GM12878 (cell line): ENCODE results near the gene LMNB1. TPM values are rescaled to one million over a fixed set of nuclear protein-coding genes. Genes with fewer than 3 reads are reported as not detected.

ENCODE experiments used
- ATAC-seq: fragments of 200-7000 bp; cut with Tn5 transposase; 3 replicates; pipeline ENCODE4 v1.9.1; 2020; ENCODE audit warnings: mild to moderate bottlenecking, moderate library complexity
- BruUV-seq: library from RNA; stranded (reverse); fragments of 400-500 nt; replicated peaks from 2 replicates; lab custom pipeline; 2021; lab: Mats Ljungman, UMichigan
- CTCF ChIA-PET: fragments of 300-600 bp; sonication (Branson Sonifier 250); formaldehyde crosslinking; extraction: SDS; loops from one replicate; lab custom pipeline; 2021; ENCODE audit warnings: inconsistent platforms; lab: Yijun Ruan, JAX
- POLR2A ChIA-PET: fragments of 350-600 bp; formaldehyde crosslinking; extraction: SDS; loops from one replicate; lab custom pipeline; 2021; ENCODE audit warnings: inconsistent platforms; lab: Charles Lee
- RAD21 ChIA-PET: fragments of 300-600 bp; sonication (Branson Sonifier 250); formaldehyde crosslinking; loops from one replicate; lab custom pipeline; 2023; ENCODE audit warnings: antibody characterized with exemption; ENCODE audit not compliant: unreplicated experiment; lab: Charles Lee
- SMC1A ChIA-PET: fragments of 300-600 bp; sonication (Branson Sonifier 250); formaldehyde crosslinking; loops from one replicate; lab custom pipeline; 2023; ENCODE audit not compliant: unreplicated experiment, uncharacterized antibody; lab: Charles Lee
- DNase-seq: peaks from one replicate; pipeline ENCODE4 v3.0.0-alpha.2; 2011; ENCODE audit warnings: low read depth, low spot score
- FAIRE-seq: peaks from 3 replicates; lab custom pipeline; 2011; peaks lifted over from hg19 to GRCh38; lab: Jason Lieb, UNC
- H2AFZ ChIP-seq: 2 replicates; pipeline ENCODE4 v1.6.0; 2011; ENCODE audit warnings: low read depth, low read length, control low read depth; ENCODE audit not compliant: control insufficient read depth
- H3K27ac ChIP-seq: 2 replicates; pipeline ENCODE4 v1.5.1; 2011; ENCODE audit warnings: control low read depth; ENCODE audit not compliant: control insufficient read depth, insufficient read depth
- H3K27me3 ChIP-seq, 2 experiments: replicated peaks in 1 of 2; 2 replicates each; pipeline versions ENCODE4 v1.6.0 to v1.6.1; 2011; ENCODE audit warnings: low read length in 1 of 2; ENCODE audit not compliant: control insufficient read depth in 2 of 2, insufficient read depth in 2 of 2
- H3K36me3 ChIP-seq, 2 experiments: 2 replicates each; pipeline ENCODE4 v1.5.1; 2011; ENCODE audit warnings: low read length in 1 of 2; ENCODE audit not compliant: control insufficient read depth in 2 of 2, insufficient read depth in 2 of 2
- H3K4me1 ChIP-seq: 2 replicates; pipeline ENCODE4 v1.6.1; 2011; ENCODE audit warnings: mild to moderate bottlenecking, low read length, moderate library complexity, mixed read lengths; ENCODE audit not compliant: control insufficient read depth, insufficient read depth
- H3K4me2 ChIP-seq: 2 replicates; pipeline ENCODE4 v1.6.0; 2011; ENCODE audit warnings: control low read depth; ENCODE audit not compliant: control insufficient read depth, insufficient read depth
- H3K4me3 ChIP-seq: fragments of 200-600 bp; sonication (generic); 2 replicates; pipeline ENCODE4 v1.5.1; 2016
- H3K79me2 ChIP-seq: 2 replicates; pipeline ENCODE4 v1.6.0; 2011; ENCODE audit warnings: low read length; ENCODE audit not compliant: control insufficient read depth, insufficient read depth
- H3K9ac ChIP-seq: 2 replicates; pipeline ENCODE4 v1.8.0; 2011; ENCODE audit warnings: low read length, control low read depth, mixed read lengths; ENCODE audit not compliant: control insufficient read depth, insufficient read depth
- H3K9me3 ChIP-seq: replicated peaks from 3 replicates; pipeline ENCODE4 v1.5.1; 2011; ENCODE audit warnings: mild to moderate bottlenecking, low read length; ENCODE audit not compliant: control insufficient read depth, insufficient read depth
- H4K20me1 ChIP-seq: 2 replicates; pipeline ENCODE4 v1.6.0; 2011; ENCODE audit not compliant: control insufficient read depth, insufficient read depth
- E2F4 ChIP-seq: IDR thresholded peaks from 2 replicates; pipeline ENCODE4 v1.6.1; 2012; ENCODE audit warnings: low read depth, low read length, improper control_type of control experiment
- EED ChIP-seq: sonication (generic); IDR thresholded peaks from 2 replicates; pipeline ENCODE4 v1.6.1; 2016; ENCODE audit warnings: antibody characterized with exemption, low read depth
- ESRRA ChIP-seq: IDR thresholded peaks from 2 replicates; pipeline ENCODE4 v1.6.1; 2012; ENCODE audit warnings: mild to moderate bottlenecking, low read length, improper control_type of control experiment
- MEF2B ChIP-seq: fragments of 450-650 bp; IDR thresholded peaks from 2 replicates; pipeline ENCODE4 v1.6.1; 2018; ENCODE audit warnings: mild to moderate bottlenecking, moderate library complexity; ENCODE audit not compliant: partially characterized antibody, poor library complexity, severe bottlenecking
- NFYB ChIP-seq: IDR thresholded peaks from 2 replicates; pipeline ENCODE4 v1.6.1; 2011; ENCODE audit warnings: low read depth, mild to moderate bottlenecking, low read length, improper control_type of control experiment, moderate library complexity; ENCODE audit not compliant: insufficient read depth
- RELA ChIP-seq: fragments of 450-650 bp; IDR thresholded peaks from 2 replicates; pipeline ENCODE4 v1.8.0; 2014; ENCODE audit warnings: borderline replicate concordance; ENCODE audit not compliant: partially characterized antibody
- RELB ChIP-seq: fragments of 450-650 bp; IDR thresholded peaks from 2 replicates; pipeline ENCODE4 v1.6.1; 2017; ENCODE audit warnings: low read depth, mild to moderate bottlenecking, moderate library complexity
- RFX5 ChIP-seq: IDR thresholded peaks from 2 replicates; pipeline ENCODE4 v1.6.1; 2011; ENCODE audit warnings: low read depth, low read length, improper control_type of control experiment
- SIN3A ChIP-seq: IDR thresholded peaks from 2 replicates; pipeline ENCODE4 v1.6.1; 2012; ENCODE audit warnings: low read depth, low read length, improper control_type of control experiment
- TBL1XR1 ChIP-seq: IDR thresholded peaks from 2 replicates; pipeline ENCODE4 v1.6.1; 2012; ENCODE audit warnings: low read depth, low read length, improper control_type of control experiment
- ZNF24 ChIP-seq: fragments of 450-650 bp; IDR thresholded peaks from 2 replicates; pipeline ENCODE4 v1.6.1; 2017; ENCODE audit warnings: antibody characterized with exemption, mild to moderate bottlenecking
- WGBS: methylation state at CpG from one replicate; pipeline ENCODE4 v1.1.6; 2016; ENCODE audit warnings: low lambda C conversion rate; ENCODE audit not compliant: insufficient replicate concordance, insufficient coverage; ENCODE audit errors: missing lambda C conversion rate; 5-methylcytosine and 5-hydroxymethylcytosine counted together
- in situ Hi-C: fragments of 300-500 bp; cut with MboI; formaldehyde crosslinking; loops from 9 replicates; pipeline ENCODE4 v1.14.3; 2018; ENCODE audit warnings: mixed read lengths
- intact Hi-C: fragments of 100-400 bp; cut with micrococcal nuclease; formaldehyde crosslinking; loops from one replicate; pipeline ENCODE4 v1.14.2; 2022; ENCODE audit not compliant: unreplicated experiment
- polyA plus RNA-seq, 11 experiments: library from polyadenylated mRNA; depleted of rRNA in 4 of 11; unstranded in 6 of 11; stranded (reverse) in 5 of 11; fragments of >200 nt; fragmentation: Nextera tagmentation in 4 of 11; fragmentation: Illumina TruSeq in 1 of 11; extraction: Ambion mirVana in 4 of 11; extraction: Trizol in 1 of 11; gene quantifications; 1 replicate in 1 of 11; 2 replicates in 10 of 11; pipeline versions ENCODE4 v1.2.1 to v1.2.3, GENCODE V29; 2011 to 2016; ENCODE audit warnings: inconsistent platforms in 2 of 11, missing spikeins in 2 of 11, low read depth in 1 of 11
- total RNA-seq, 4 experiments: library from RNA; depleted of rRNA in 3 of 4; stranded (reverse); fragments of >200 nt in 3 of 4; fragmentation: Illumina TruSeq in 1 of 4; extraction: Trizol in 1 of 4; gene quantifications; 2 replicates each; pipeline versions ENCODE4 v1.2.1 to v1.2.3, GENCODE V29; 2013 to 2021

LMNB1 gene
- total and polyA plus RNA-seq, 10 of the 15 experiments (the other 5 are each of a cell fraction or from before 2014, with no cell fraction given) = 7.0 to 185 (median 86.4) TPM

- DNase-seq (no peak), FAIRE-seq (no peak), ATAC-seq (no peak)
- Histone ChIP-seq H3K4me3 (no peak overlapping the region), H3K79me2 (peaks cover 5% of the 10 kb centered on the region), H3K9me3 (no peaks in the 10 kb centered on the region), H3K4me2 (no peak overlapping the region), H3K4me1 (no peaks in the 10 kb centered on the region), H3K27me3 (no peaks in the 10 kb centered on the region), H4K20me1 (no peaks in the 10 kb centered on the region; the same call in 1 of the 2 replicates), H3K9ac (no peak overlapping the region), H3K27ac (no peak overlapping the region), H2AFZ (no peak overlapping the region), H3K36me3 (peaks cover 25 to 46% of the 10 kb centered on the region in 2 experiments)
- SMC1A ChIA-PET = interaction anchor here (0.7 to 4.8 kb wide), 14 partner anchors 9 to 134 kb away, joined by 3 to 38 read pairs (median 4); no protein-coding TSS in a partner anchor
- CTCF ChIA-PET = interaction anchor here (0.5 to 3.7 kb wide), 16 partner anchors 9 to 246 kb away, joined by 3 to 54 read pairs (median 4); no protein-coding TSS in a partner anchor
- no TSS peak for BruUV-seq
- in situ Hi-C loops = no loop called here
- TF ChIP-seq EED (no peak), ZNF24 (0 out of 2 replicates have a peak, but pooled peaks have one; percentile 25)
- intact Hi-C loops = no loop called here
- WGBS = 71% methylated on average over 4 of the region's 4 CpGs
- POLR2A ChIA-PET = interaction anchor here (1.9 kb wide), 1 partner anchor 14 kb away, joined by 7 read pairs; no protein-coding TSS in a partner anchor
- RAD21 ChIA-PET = interaction anchor here (0.6 to 1.3 kb wide), 5 partner anchors 9 to 159 kb away, joined by 3 to 4 read pairs (median 3); no protein-coding TSS in a partner anchor
Measured at GRCh38 chr5:126810596-126811380, 33.9 kb downstream of the LMNB1 start.

GRCh38 chr5:126811515-126812198 is 34.7 kb downstream of the LMNB1 start:
- no peaks in the 10 kb centered on the region for H3K4me1 ChIP-seq
- no peaks in the 10 kb centered on the region; the same call in 1 of the 2 replicates for H4K20me1 ChIP-seq
- ChIA-PET CTCF (interaction anchor here (0.5 to 3.7 kb wide), 13 partner anchors 10 to 245 kb away, joined by 3 to 54 read pairs (median 3); no protein-coding TSS in a partner anchor), POLR2A (interaction anchor here (0.7 to 1.9 kb wide), 2 partner anchors 15 to 126 kb away, joined by 3 to 7 read pairs; no protein-coding TSS in a partner anchor), RAD21 (interaction anchor here (0.7 to 1.5 kb wide), 3 partner anchors 10 to 135 kb away, joined by 3 to 5 read pairs (median 3); no protein-coding TSS in a partner anchor), SMC1A (interaction anchor here (0.7 to 4.8 kb wide), 11 partner anchors 10 to 502 kb away, joined by 3 to 38 read pairs (median 5); no protein-coding TSS in a partner anchor)
- no peak overlapping the region for H3K27ac ChIP-seq
- in situ Hi-C loops (no loop called here), intact Hi-C loops (no loop called here)
- H3K36me3 ChIP-seq = peaks cover 22 to 45% of the 10 kb centered on the region in 2 experiments
- H3K9ac ChIP-seq = no peak overlapping the region
- no peak overlapping the region for H2AFZ ChIP-seq
- FAIRE-seq (no peak), ATAC-seq (peak; percentile 28; the same call in 2 of the 3 replicates), DNase-seq (no peak)
- H3K4me2 ChIP-seq = no peak overlapping the region
- peaks cover 3% of the 10 kb centered on the region for H3K79me2 ChIP-seq
- WGBS = 45% methylated on average over 6 of the region's 6 CpGs
- H3K4me3 ChIP-seq = no peak overlapping the region
- no TSS peak for BruUV-seq
- no peaks in the 10 kb centered on the region for H3K9me3 ChIP-seq
- H3K27me3 ChIP-seq = no peaks in the 10 kb centered on the region
- TF ChIP-seq TBL1XR1 = no peak
- TF ChIP-seq RELA = no peak
- no peak for TF ChIP-seq NFYB
- TF ChIP-seq SIN3A = no peak
- TF ChIP-seq ESRRA = no peak
- TF ChIP-seq RELB = no peak
- no peak for TF ChIP-seq RFX5
- no peak for TF ChIP-seq MEF2B
- TF ChIP-seq E2F4 = no peak
